ENCODE results near the gene POLE2.

POLE2 gene

GRCh38 chr14:49615776-49616175 lies 72.2 kb downstream of the POLE2 start:
- DNase-seq: peak; percentile 67

GRCh38 chr14:49614196-49614595 lies 73.8 kb downstream of the POLE2 start:
- peak; percentile 81 for DNase-seq

GRCh38 chr14:49612671-49613070 lies 75.3 kb downstream of the POLE2 start:
- DNase-seq: no peak

GRCh38 chr14:49612251-49612650 lies 75.8 kb downstream of the POLE2 start:
- no peak for DNase-seq

DNA sequence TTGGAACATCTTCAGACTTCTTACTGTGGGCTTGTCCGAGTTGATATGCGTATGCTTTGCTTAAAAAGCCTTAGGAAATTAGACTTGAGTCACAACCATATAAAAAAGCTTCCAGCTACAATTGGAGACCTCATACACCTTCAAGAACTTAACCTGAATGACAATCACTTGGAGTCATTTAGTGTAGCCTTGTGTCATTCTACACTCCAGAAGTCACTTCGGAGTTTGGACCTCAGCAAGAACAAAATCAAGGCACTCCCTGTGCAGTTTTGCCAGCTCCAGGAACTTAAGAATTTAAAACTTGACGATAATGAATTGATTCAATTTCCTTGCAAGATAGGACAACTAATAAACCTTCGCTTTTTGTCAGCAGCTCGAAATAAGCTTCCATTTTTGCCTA lies 80.4 kb downstream of the POLE2 start:
- no peak for DNase-seq

DNA sequence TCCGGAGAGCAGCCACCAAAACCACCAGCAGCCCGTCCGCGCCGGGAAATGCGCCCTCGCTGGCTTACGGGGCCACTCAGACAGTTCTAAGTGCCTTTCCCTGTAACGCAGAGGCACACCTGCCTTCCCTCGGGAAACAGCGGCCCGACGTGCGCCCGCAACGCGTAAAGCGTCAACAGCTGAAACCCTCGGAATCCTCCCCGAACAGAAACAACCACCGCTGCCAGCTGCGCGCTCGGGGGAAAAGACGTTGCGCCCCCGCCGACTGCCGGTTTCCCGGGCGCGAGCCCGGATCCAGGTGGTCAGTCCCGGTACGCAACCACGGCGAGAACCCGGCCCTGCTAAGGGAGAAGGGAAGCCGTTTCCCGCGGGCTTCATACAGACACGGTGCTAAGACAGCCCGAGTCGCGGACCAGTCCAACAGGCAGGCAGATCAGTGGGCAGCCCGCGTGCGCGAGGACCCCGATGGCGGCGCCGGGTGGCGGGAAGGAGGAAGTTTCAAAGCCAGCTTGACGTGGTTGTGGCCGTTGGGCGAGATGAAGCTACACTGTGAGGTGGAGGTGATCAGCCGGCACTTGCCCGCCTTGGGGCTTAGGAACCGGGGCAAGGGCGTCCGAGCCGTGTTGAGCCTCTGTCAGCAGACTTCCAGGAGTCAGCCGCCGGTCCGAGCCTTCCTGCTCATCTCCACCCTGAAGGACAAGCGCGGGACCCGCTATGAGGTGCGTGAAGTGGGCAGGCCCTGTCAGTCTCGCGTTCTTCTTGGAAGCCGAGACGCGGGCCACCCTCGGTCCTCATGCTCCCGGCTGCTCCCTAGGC lies 89.3 kb downstream of the POLE2 start, which contains the start of gene LRR1:
Gene LRR1 (plus strand): TSS at position 456 of the 816 bp plus-strand sequence. CDS start 81 bp downstream, at position 537.
- peak; percentile 86 for DNase-seq

- no peak for DNase-seq
Measured at GRCh38 chr14:49598189-49598484, 89.9 kb downstream of the POLE2 start.

GRCh38 chr14:49594347-49595091 lies 93.5 kb downstream of the POLE2 start:
- DNase-seq: peak; percentile 98
